ENCODE measurements around the gene P2RY2.
"Not testable (repeated sequence)": the region's sequence is repeated elsewhere in the genome, so short reads cannot be mapped to it uniquely, and the experiment has no call there.

The P2RY2 gene

GRCh38 chr11:73195191-73196007 lies 22.7 kb upstream of the P2RY2 start:
- Histone ChIP-seq H3K36me3 (ENCODE audit: control insufficient read depth, insufficient read depth, low read length) (no peaks in the 10 kb centered on the region), H3K27me3 (replicated peaks; ENCODE audit: control insufficient read depth, insufficient read depth, low read length, poor library complexity, severe bottlenecking) (no peaks in the 10 kb centered on the region), H3K4me3 (ENCODE audit: insufficient read depth, low read depth, low read length, poor library complexity, severe bottlenecking) (no peak overlapping the region), H3K9me3 (ENCODE audit: control insufficient read depth, low read length) (no peaks in the 10 kb centered on the region), H3K4me1 (ENCODE audit: control insufficient read depth, insufficient read depth, low read length, poor library complexity, severe bottlenecking) (no peaks in the 10 kb centered on the region), H3K27ac (ENCODE audit: insufficient read depth, low read length, poor library complexity, severe bottlenecking) (no peak overlapping the region)
- DNase-seq, result no peak

- Histone ChIP-seq H3K27me3 (replicated peaks; ENCODE audit: control insufficient read depth, insufficient read depth, low read length, poor library complexity, severe bottlenecking) (no peaks in the 10 kb centered on the region), H3K27ac (ENCODE audit: insufficient read depth, low read length, poor library complexity, severe bottlenecking) (no peak overlapping the region), H3K4me1 (ENCODE audit: control insufficient read depth, insufficient read depth, low read length, poor library complexity, severe bottlenecking) (no peaks in the 10 kb centered on the region), H3K4me3 (ENCODE audit: insufficient read depth, low read depth, low read length, poor library complexity, severe bottlenecking) (no peak overlapping the region), H3K36me3 (ENCODE audit: control insufficient read depth, insufficient read depth, low read length) (no peaks in the 10 kb centered on the region), H3K9me3 (ENCODE audit: control insufficient read depth, low read length) (no peaks in the 10 kb centered on the region)
- DNase-seq, result no peak
These were observed 21.5 kb upstream of the P2RY2 start for GRCh38 chr11:73196576-73196975.

GRCh38 chr11:73197348-73197747 lies 20.7 kb upstream of the P2RY2 start:
- Histone ChIP-seq H3K36me3 (ENCODE audit: control insufficient read depth, insufficient read depth, low read length) (no peaks in the 10 kb centered on the region), H3K27ac (ENCODE audit: insufficient read depth, low read length, poor library complexity, severe bottlenecking) (no peak overlapping the region), H3K4me1 (ENCODE audit: control insufficient read depth, insufficient read depth, low read length, poor library complexity, severe bottlenecking) (no peaks in the 10 kb centered on the region), H3K9me3 (ENCODE audit: control insufficient read depth, low read length) (no peaks in the 10 kb centered on the region), H3K27me3 (replicated peaks; ENCODE audit: control insufficient read depth, insufficient read depth, low read length, poor library complexity, severe bottlenecking) (no peaks in the 10 kb centered on the region), H3K4me3 (ENCODE audit: insufficient read depth, low read depth, low read length, poor library complexity, severe bottlenecking) (no peak overlapping the region)
- no peak for DNase-seq

- not testable (repeated sequence) for H3K9me3 ChIP-seq (ENCODE audit: control insufficient read depth, low read length); H3K4me3 ChIP-seq (ENCODE audit: insufficient read depth, low read depth, low read length, poor library complexity, severe bottlenecking); H3K27me3 ChIP-seq (replicated peaks; ENCODE audit: control insufficient read depth, insufficient read depth, low read length, poor library complexity, severe bottlenecking); H3K4me1 ChIP-seq (ENCODE audit: control insufficient read depth, insufficient read depth, low read length, poor library complexity, severe bottlenecking); H3K36me3 ChIP-seq (ENCODE audit: control insufficient read depth, insufficient read depth, low read length); DNase-seq; H3K27ac ChIP-seq (ENCODE audit: insufficient read depth, low read length, poor library complexity, severe bottlenecking)
These were observed 20.3 kb upstream of the P2RY2 start for GRCh38 chr11:73197787-73198186.

- no peaks in the 10 kb centered on the region for H3K27me3 ChIP-seq (replicated peaks; ENCODE audit: control insufficient read depth, insufficient read depth, low read length, poor library complexity, severe bottlenecking)
- no peaks in the 10 kb centered on the region for H3K36me3 ChIP-seq (ENCODE audit: control insufficient read depth, insufficient read depth, low read length)
- no peak overlapping the region for H3K4me3 ChIP-seq (ENCODE audit: insufficient read depth, low read depth, low read length, poor library complexity, severe bottlenecking)
- no peak for DNase-seq
- H3K9me3 ChIP-seq (ENCODE audit: control insufficient read depth, low read length), result no peaks in the 10 kb centered on the region
- no peaks in the 10 kb centered on the region for H3K4me1 ChIP-seq (ENCODE audit: control insufficient read depth, insufficient read depth, low read length, poor library complexity, severe bottlenecking)
- no peak overlapping the region for H3K27ac ChIP-seq (ENCODE audit: insufficient read depth, low read length, poor library complexity, severe bottlenecking)
These were observed 19.4 kb upstream of the P2RY2 start for GRCh38 chr11:73198677-73199076.

- Histone ChIP-seq H3K4me3 (ENCODE audit: insufficient read depth, low read depth, low read length, poor library complexity, severe bottlenecking) (no peak overlapping the region), H3K27me3 (replicated peaks; ENCODE audit: control insufficient read depth, insufficient read depth, low read length, poor library complexity, severe bottlenecking) (peaks cover under 1% of the 10 kb centered on the region), H3K36me3 (ENCODE audit: control insufficient read depth, insufficient read depth, low read length) (no peaks in the 10 kb centered on the region), H3K27ac (ENCODE audit: insufficient read depth, low read length, poor library complexity, severe bottlenecking) (no peak overlapping the region), H3K4me1 (ENCODE audit: control insufficient read depth, insufficient read depth, low read length, poor library complexity, severe bottlenecking) (no peaks in the 10 kb centered on the region), H3K9me3 (ENCODE audit: control insufficient read depth, low read length) (no peaks in the 10 kb centered on the region)
- no peak for DNase-seq
These were observed 18.6 kb upstream of the P2RY2 start for GRCh38 chr11:73199446-73199845.

DNA sequence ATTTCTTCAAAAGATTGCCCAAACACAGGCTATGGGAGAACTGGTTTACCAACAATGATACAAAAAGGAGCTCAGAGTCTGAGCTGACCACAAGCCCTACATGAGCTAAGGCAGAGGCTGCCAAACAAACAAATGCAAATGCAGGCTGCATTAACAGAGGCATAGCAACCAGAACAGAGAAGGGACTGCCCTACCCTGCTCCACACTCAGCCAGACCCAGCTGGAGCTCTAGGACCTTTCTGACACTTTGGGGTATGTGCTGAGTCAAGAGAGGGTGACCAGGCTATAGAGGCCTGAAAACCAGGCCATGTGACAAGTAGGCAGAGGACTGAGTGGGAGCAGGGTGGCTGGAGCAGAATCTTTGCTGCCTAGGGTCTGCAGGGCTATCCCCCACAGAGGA lies 17.8 kb upstream of the P2RY2 start:
- Histone ChIP-seq H3K4me1 (ENCODE audit: control insufficient read depth, insufficient read depth, low read length, poor library complexity, severe bottlenecking) (no peaks in the 10 kb centered on the region), H3K27ac (ENCODE audit: insufficient read depth, low read length, poor library complexity, severe bottlenecking) (no peak overlapping the region), H3K4me3 (ENCODE audit: insufficient read depth, low read depth, low read length, poor library complexity, severe bottlenecking) (no peak overlapping the region), H3K27me3 (replicated peaks; ENCODE audit: control insufficient read depth, insufficient read depth, low read length, poor library complexity, severe bottlenecking) (peaks cover 5% of the 10 kb centered on the region), H3K36me3 (ENCODE audit: control insufficient read depth, insufficient read depth, low read length) (no peaks in the 10 kb centered on the region), H3K9me3 (ENCODE audit: control insufficient read depth, low read length) (no peaks in the 10 kb centered on the region)
- DNase-seq, result no peak

GRCh38 chr11:73201249-73201648 lies 16.8 kb upstream of the P2RY2 start:
- no peaks in the 10 kb centered on the region for H3K36me3 ChIP-seq (ENCODE audit: control insufficient read depth, insufficient read depth, low read length)
- DNase-seq, result no peak
- H3K27ac ChIP-seq (ENCODE audit: insufficient read depth, low read length, poor library complexity, severe bottlenecking), result no peak overlapping the region
- peaks cover 5% of the 10 kb centered on the region for H3K27me3 ChIP-seq (replicated peaks; ENCODE audit: control insufficient read depth, insufficient read depth, low read length, poor library complexity, severe bottlenecking)
- no peaks in the 10 kb centered on the region for H3K4me1 ChIP-seq (ENCODE audit: control insufficient read depth, insufficient read depth, low read length, poor library complexity, severe bottlenecking)
- H3K4me3 ChIP-seq (ENCODE audit: insufficient read depth, low read depth, low read length, poor library complexity, severe bottlenecking), result no peak overlapping the region
- H3K9me3 ChIP-seq (ENCODE audit: control insufficient read depth, low read length), result no peaks in the 10 kb centered on the region

- peaks cover 5% of the 10 kb centered on the region for H3K27me3 ChIP-seq (replicated peaks; ENCODE audit: control insufficient read depth, insufficient read depth, low read length, poor library complexity, severe bottlenecking)
- no peak for DNase-seq
- H3K9me3 ChIP-seq (ENCODE audit: control insufficient read depth, low read length), result no peaks in the 10 kb centered on the region
- H3K4me1 ChIP-seq (ENCODE audit: control insufficient read depth, insufficient read depth, low read length, poor library complexity, severe bottlenecking), result no peaks in the 10 kb centered on the region
- no peak overlapping the region for H3K27ac ChIP-seq (ENCODE audit: insufficient read depth, low read length, poor library complexity, severe bottlenecking)
- H3K4me3 ChIP-seq (ENCODE audit: insufficient read depth, low read depth, low read length, poor library complexity, severe bottlenecking), result no peak overlapping the region
- no peaks in the 10 kb centered on the region for H3K36me3 ChIP-seq (ENCODE audit: control insufficient read depth, insufficient read depth, low read length)
These were observed 15.9 kb upstream of the P2RY2 start for GRCh38 chr11:73201888-73202780.

DNA sequence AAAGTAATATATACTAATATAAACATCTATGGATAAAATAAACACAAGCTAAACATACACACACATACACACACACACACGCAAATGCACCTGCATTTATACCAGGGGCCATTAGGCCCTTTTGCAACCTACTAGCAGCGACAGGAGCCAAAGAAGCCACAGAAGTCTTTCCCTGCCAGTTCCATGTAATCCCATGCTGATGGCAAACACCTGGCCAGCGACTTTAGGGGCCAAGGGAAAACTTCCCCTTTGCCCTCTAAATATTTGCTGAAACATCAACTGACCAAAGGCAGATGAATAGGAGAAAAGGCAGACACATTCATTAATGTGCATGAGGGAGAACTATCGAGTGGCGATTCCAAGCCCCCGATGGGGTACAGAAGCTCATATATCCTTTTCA lies 14.8 kb upstream of the P2RY2 start:
- Histone ChIP-seq H3K36me3 (ENCODE audit: control insufficient read depth, insufficient read depth, low read length) (no peaks in the 10 kb centered on the region), H3K4me3 (ENCODE audit: insufficient read depth, low read depth, low read length, poor library complexity, severe bottlenecking) (no peak overlapping the region), H3K4me1 (ENCODE audit: control insufficient read depth, insufficient read depth, low read length, poor library complexity, severe bottlenecking) (no peaks in the 10 kb centered on the region), H3K9me3 (ENCODE audit: control insufficient read depth, low read length) (no peaks in the 10 kb centered on the region), H3K27me3 (replicated peaks; ENCODE audit: control insufficient read depth, insufficient read depth, low read length, poor library complexity, severe bottlenecking) (peaks cover 5% of the 10 kb centered on the region), H3K27ac (ENCODE audit: insufficient read depth, low read length, poor library complexity, severe bottlenecking) (no peak overlapping the region)
- DNase-seq, result no peak
